WTC11 (cell line): ENCODE data around the gene CCSER2.

Source experiments
- ATF2 ChIP-seq: sonication (generic); formaldehyde crosslinking; IDR thresholded peaks from 2 replicates; pipeline ENCODE4 v1.8.1; 2022; ENCODE audit warnings: low read depth, missing genetic modification reagents, borderline replicate concordance
- CTCF ChIP-seq: fragments of 200-600 bp; IDR thresholded peaks from 2 replicates; pipeline ENCODE4 v1.8.0; 2022; ENCODE audit warnings: antibody characterized with exemption
- ESRRA ChIP-seq: sonication (generic); formaldehyde crosslinking; IDR thresholded peaks from 2 replicates; pipeline ENCODE4 v1.8.1; 2022; ENCODE audit warnings: mild to moderate bottlenecking, missing genetic modification reagents, borderline replicate concordance
- MLX ChIP-seq: sonication (generic); formaldehyde crosslinking; IDR thresholded peaks from 2 replicates; pipeline ENCODE4 v1.8.1; 2023; ENCODE audit warnings: mild to moderate bottlenecking, missing genetic modification reagents, moderate library complexity
- NR2C2 ChIP-seq: sonication (generic); formaldehyde crosslinking; IDR thresholded peaks from 2 replicates; pipeline ENCODE4 v1.8.0; 2022; ENCODE audit warnings: mild to moderate bottlenecking, missing genetic modification reagents
- RELA ChIP-seq: sonication (generic); formaldehyde crosslinking; IDR thresholded peaks from 2 replicates; pipeline ENCODE4 v1.8.1; 2022; ENCODE audit warnings: missing genetic modification reagents, mild to moderate bottlenecking, borderline replicate concordance
- STAT6 ChIP-seq: sonication (generic); formaldehyde crosslinking; conservative IDR thresholded peaks from 2 replicates; pipeline ENCODE4 v1.8.1; 2023; ENCODE audit warnings: mild to moderate bottlenecking, low read depth, missing genetic modification reagents, moderate library complexity
- TCF7 ChIP-seq: sonication (generic); formaldehyde crosslinking; IDR thresholded peaks from 2 replicates; pipeline ENCODE4 v1.8.0; 2022; ENCODE audit warnings: mild to moderate bottlenecking, low read depth, missing genetic modification reagents, moderate library complexity
- USF2 ChIP-seq: sonication (generic); formaldehyde crosslinking; IDR thresholded peaks from 2 replicates; pipeline ENCODE4 v1.8.1; 2023; ENCODE audit warnings: mild to moderate bottlenecking, missing genetic modification reagents, moderate library complexity
- ZBTB43 ChIP-seq: sonication (generic); formaldehyde crosslinking; IDR thresholded peaks from 2 replicates; pipeline ENCODE4 v1.8.1; 2023; ENCODE audit warnings: mild to moderate bottlenecking, missing genetic modification reagents
- ZNF121 ChIP-seq: sonication (generic); formaldehyde crosslinking; IDR thresholded peaks from 2 replicates; pipeline ENCODE4 v1.8.0; 2023; ENCODE audit warnings: missing genetic modification reagents
- ZNF263 ChIP-seq: sonication (generic); formaldehyde crosslinking; IDR thresholded peaks from 2 replicates; pipeline ENCODE4 v1.8.1; 2022; ENCODE audit warnings: low read depth, mild to moderate bottlenecking, moderate library complexity, missing genetic modification reagents
- ZNF317 ChIP-seq: sonication (generic); formaldehyde crosslinking; IDR thresholded peaks from 2 replicates; pipeline ENCODE4 v1.8.1; 2023; ENCODE audit warnings: low read depth, mild to moderate bottlenecking, moderate library complexity, missing genetic modification reagents, borderline replicate concordance

GRCh38 chr10:84341538-84341856 lies 13.1 kb downstream of the CCSER2 start:
- TF ChIP-seq USF2 (CRISPR knock-in tag) (no peak), CTCF (no peak), ESRRA (CRISPR knock-in tag) (no peak), ZNF317 (no peak), STAT6 (CRISPR knock-in tag) (no peak), RELA (CRISPR knock-in tag) (no peak), ATF2 (CRISPR knock-in tag) (no peak), TCF7 (no peak), ZNF263 (no peak), ZNF121 (CRISPR knock-in tag) (no peak), NR2C2 (CRISPR knock-in tag) (no peak), ZBTB43 (CRISPR knock-in tag) (no peak), MLX (CRISPR knock-in tag) (no peak)
